HL-60 (cell line): Measurements from ENCODE around the gene GSK3B.

Experiments
- DNase-seq, 2 experiments: peaks; one replicate each; pipeline ENCODE4 v3.0.0-alpha.2; 2010 to 2020; ENCODE audit warnings: low read depth in 1 of 2, low spot score in 1 of 2
- H3K27ac ChIP-seq: fragments of 250-450 bp; sonication (Bioruptor Pico); replicated peaks from 2 replicates; pipeline ENCODE4 v1.5.1; 2020; ENCODE audit warnings: mild to moderate bottlenecking, moderate library complexity
- H3K27me3 ChIP-seq: fragments of 250-450 bp; sonication (Bioruptor Pico); 2 replicates; pipeline ENCODE4 v1.5.1; 2021; ENCODE audit warnings: mild to moderate bottlenecking, moderate library complexity; ENCODE audit not compliant: insufficient read depth, poor library complexity, severe bottlenecking
- H3K4me3 ChIP-seq: replicated peaks from 2 replicates; pipeline ENCODE4 v1.5.1; 2011; ENCODE audit warnings: mild to moderate bottlenecking, control low read depth, low read length; ENCODE audit not compliant: insufficient read depth
- CTCF ChIP-seq: IDR thresholded peaks from one replicate; pipeline ENCODE4 v1.5.1; 2011; ENCODE audit warnings: low read length, control low read depth, inconsistent platforms; ENCODE audit not compliant: insufficient read depth
- GABPA ChIP-seq: IDR thresholded peaks from 2 replicates; pipeline ENCODE4 v1.6.1; 2012; ENCODE audit warnings: low read depth
- POLR2AphosphoS5 ChIP-seq: IDR thresholded peaks from 2 replicates; pipeline ENCODE4 v1.6.1; 2012; ENCODE audit warnings: low read depth
- REST ChIP-seq: IDR thresholded peaks from 2 replicates; pipeline ENCODE4 v1.6.1; 2012; ENCODE audit warnings: low read depth; ENCODE audit not compliant: insufficient replicate concordance
- SPI1 ChIP-seq: IDR thresholded peaks from 2 replicates; pipeline ENCODE4 v1.6.1; 2012; ENCODE audit warnings: low read depth, mild to moderate bottlenecking, borderline replicate concordance

The GSK3B gene

GRCh38 chr3:120130656-120131055 lies 36.4 kb upstream of the GSK3B start:
- TF ChIP-seq CTCF (no peak), REST (no peak), POLR2AphosphoS5 (no peak), GABPA (no peak), SPI1 (no peak)
- Histone ChIP-seq H3K4me3 (no peak overlapping the region), H3K27me3 (no peaks in the 10 kb centered on the region), H3K27ac (no peak overlapping the region)
- no peak for DNase-seq

GRCh38 chr3:120129718-120130513 lies 35.7 kb upstream of the GSK3B start:
- H3K27me3 ChIP-seq: no peaks in the 10 kb centered on the region
- no peak for TF ChIP-seq GABPA
- no peak for TF ChIP-seq CTCF
- no peak for TF ChIP-seq REST
- no peak for TF ChIP-seq SPI1
- TF ChIP-seq POLR2AphosphoS5: no peak
- H3K27ac ChIP-seq: no peak overlapping the region
- H3K4me3 ChIP-seq: no peak overlapping the region
- DNase-seq: no peak

GRCh38 chr3:120129051-120129450 lies 34.8 kb upstream of the GSK3B start:
- Histone ChIP-seq H3K4me3 (no peak overlapping the region), H3K27me3 (no peaks in the 10 kb centered on the region), H3K27ac (no peak overlapping the region)
- DNase-seq: no peak
- TF ChIP-seq POLR2AphosphoS5 (no peak), CTCF (no peak), SPI1 (no peak), GABPA (no peak), REST (no peak)
